ENCODE results near the gene TRIM26. TPM values are rescaled to one million over a fixed set of nuclear protein-coding genes. Genes with fewer than 3 reads are reported as not detected.
A peak's percentile ranks its signal among the peaks of the same experiment; 100 is the strongest.

Gene TRIM26
- total and polyA plus RNA-seq, 2 experiments from 2014 or later = 27.2 to 37.2 TPM

GRCh38 chr6:30207619-30208295 is 5.4 kb downstream of the TRIM26 start:
- H3K79me2 ChIP-seq = peaks cover 89% of the 10 kb centered on the region
- no peak overlapping the region for H2AFZ ChIP-seq
- H3K9me3 ChIP-seq (ENCODE audit: low read depth) = no peaks in the 10 kb centered on the region
- no peaks in the 10 kb centered on the region for H3K27me3 ChIP-seq
- TF ChIP-seq EZH2 (IDR thresholded peaks at IDR 0.05; ENCODE audit: borderline replicate concordance) (no peak), EZH2phosphoT487 (IDR thresholded peaks at IDR 0.05; ENCODE audit: low read depth, severe bottlenecking, unreplicated experiment) (no peak), CTCF (IDR thresholded peaks at IDR 0.05; ENCODE audit: poor library complexity) (no peak)
- peaks cover 38% of the 10 kb centered on the region for H3K4me1 ChIP-seq (ENCODE audit: insufficient read depth)
- H3K36me3 ChIP-seq (replicated peaks; ENCODE audit: insufficient read depth, low read depth) = no peaks in the 10 kb centered on the region
- no peak overlapping the region for H3K4me3 ChIP-seq
- H3K4me2 ChIP-seq = peak overlapping the region; percentile 65
- H3K9me2 ChIP-seq (replicated peaks; ENCODE audit: insufficient read depth) = no peaks in the 10 kb centered on the region
- DNase-seq (ENCODE audit: low spot score) = no peak
- H3K27ac ChIP-seq = peak overlapping the region; percentile 78
- WGBS (ENCODE audit: low lambda C conversion rate, missing lambda C conversion rate) = 62% methylated on average over 4 of the region's 4 CpGs
- H4K20me1 ChIP-seq (ENCODE audit: insufficient read depth, poor library complexity, severe bottlenecking) = peaks cover 62% of the 10 kb centered on the region

GRCh38 chr6:30206799-30207618 is 6.2 kb downstream of the TRIM26 start:
- Histone ChIP-seq H3K27ac (peak overlapping the region; percentile 78), H3K9me2 (replicated peaks; ENCODE audit: insufficient read depth) (no peaks in the 10 kb centered on the region), H3K4me2 (peak overlapping the region; percentile 65), H2AFZ (no peak overlapping the region), H3K4me1 (ENCODE audit: insufficient read depth) (peaks cover 36% of the 10 kb centered on the region), H3K4me3 (no peak overlapping the region), H4K20me1 (ENCODE audit: insufficient read depth, poor library complexity, severe bottlenecking) (peaks cover 67% of the 10 kb centered on the region), H3K9me3 (ENCODE audit: low read depth) (no peaks in the 10 kb centered on the region), H3K79me2 (peaks cover 90% of the 10 kb centered on the region), H3K36me3 (replicated peaks; ENCODE audit: insufficient read depth, low read depth) (no peaks in the 10 kb centered on the region), H3K27me3 (no peaks in the 10 kb centered on the region)
- TF ChIP-seq CTCF (IDR thresholded peaks at IDR 0.05; ENCODE audit: poor library complexity) = no peak
- TF ChIP-seq EZH2 (IDR thresholded peaks at IDR 0.05; ENCODE audit: borderline replicate concordance) = no peak
- no peak for TF ChIP-seq EZH2phosphoT487 (IDR thresholded peaks at IDR 0.05; ENCODE audit: low read depth, severe bottlenecking, unreplicated experiment)
- WGBS (ENCODE audit: low lambda C conversion rate, missing lambda C conversion rate) = 32% methylated on average over 11 of the region's 11 CpGs
- DNase-seq (ENCODE audit: low spot score) = peak; percentile 54

GRCh38 chr6:30206152-30206551 is 7.1 kb downstream of the TRIM26 start:
- Histone ChIP-seq H3K9me2 (replicated peaks; ENCODE audit: insufficient read depth) (no peaks in the 10 kb centered on the region), H2AFZ (no peak overlapping the region), H3K4me3 (no peak overlapping the region), H3K79me2 (peaks cover 87% of the 10 kb centered on the region), H4K20me1 (ENCODE audit: insufficient read depth, poor library complexity, severe bottlenecking) (peaks cover 59% of the 10 kb centered on the region), H3K27me3 (no peaks in the 10 kb centered on the region), H3K4me1 (ENCODE audit: insufficient read depth) (peaks cover 33% of the 10 kb centered on the region), H3K9me3 (ENCODE audit: low read depth) (no peaks in the 10 kb centered on the region), H3K27ac (peak overlapping the region; percentile 78), H3K4me2 (no peak overlapping the region), H3K36me3 (replicated peaks; ENCODE audit: insufficient read depth, low read depth) (no peaks in the 10 kb centered on the region)
- DNase-seq (ENCODE audit: low spot score) = no peak
- no peak for TF ChIP-seq EZH2phosphoT487 (IDR thresholded peaks at IDR 0.05; ENCODE audit: low read depth, severe bottlenecking, unreplicated experiment)
- TF ChIP-seq EZH2 (IDR thresholded peaks at IDR 0.05; ENCODE audit: borderline replicate concordance) = no peak
- no peak for TF ChIP-seq CTCF (IDR thresholded peaks at IDR 0.05; ENCODE audit: poor library complexity)
- WGBS (ENCODE audit: low lambda C conversion rate, missing lambda C conversion rate) = 94% methylated on average over 7 of the region's 7 CpGs
